Bronchial epithelial cell (primary cell): ENCODE measurements around the gene GAD1. TPM values are rescaled to one million over a fixed set of nuclear protein-coding genes. Genes with fewer than 3 reads are reported as not detected.

Experiments
- DNase-seq: peaks from one replicate; pipeline ENCODE4 v3.0.0-alpha.2; 2010; ENCODE audit warnings: low read depth
- FAIRE-seq: peaks from 2 replicates; lab custom pipeline; 2011; peaks lifted over from hg19 to GRCh38; lab: Jason Lieb, UNC
- H3K27me3 ChIP-seq: 2 replicates; pipeline ENCODE4 v1.5.1; 2011; ENCODE audit warnings: low read length; ENCODE audit not compliant: control insufficient read depth, insufficient read depth
- H3K36me3 ChIP-seq: 2 replicates; pipeline ENCODE4 v1.5.1; 2011; ENCODE audit warnings: low read length; ENCODE audit not compliant: control insufficient read depth, insufficient read depth
- H3K4me3 ChIP-seq: 2 replicates; pipeline ENCODE4 v1.5.1; 2011; ENCODE audit warnings: mild to moderate bottlenecking, low read depth, low read length, control low read depth
- total RNA-seq: library from RNA; depleted of rRNA; stranded (reverse); fragments of >200 nt; gene quantifications from 2 replicates; pipeline ENCODE4 v1.2.1, GENCODE V29; 2014
- TF ChIP-seq, protein P1 (sequence below): IDR thresholded peaks from 2 replicates; pipeline ENCODE4 v1.5.1; 2011; ENCODE audit warnings: mild to moderate bottlenecking, moderate library complexity, low read length, control low read depth, inconsistent platforms; ENCODE audit not compliant: insufficient read depth, severe bottlenecking

Gene GAD1
- total RNA-seq, 1 donor from 2014 or later: 1.3 TPM

DNA sequence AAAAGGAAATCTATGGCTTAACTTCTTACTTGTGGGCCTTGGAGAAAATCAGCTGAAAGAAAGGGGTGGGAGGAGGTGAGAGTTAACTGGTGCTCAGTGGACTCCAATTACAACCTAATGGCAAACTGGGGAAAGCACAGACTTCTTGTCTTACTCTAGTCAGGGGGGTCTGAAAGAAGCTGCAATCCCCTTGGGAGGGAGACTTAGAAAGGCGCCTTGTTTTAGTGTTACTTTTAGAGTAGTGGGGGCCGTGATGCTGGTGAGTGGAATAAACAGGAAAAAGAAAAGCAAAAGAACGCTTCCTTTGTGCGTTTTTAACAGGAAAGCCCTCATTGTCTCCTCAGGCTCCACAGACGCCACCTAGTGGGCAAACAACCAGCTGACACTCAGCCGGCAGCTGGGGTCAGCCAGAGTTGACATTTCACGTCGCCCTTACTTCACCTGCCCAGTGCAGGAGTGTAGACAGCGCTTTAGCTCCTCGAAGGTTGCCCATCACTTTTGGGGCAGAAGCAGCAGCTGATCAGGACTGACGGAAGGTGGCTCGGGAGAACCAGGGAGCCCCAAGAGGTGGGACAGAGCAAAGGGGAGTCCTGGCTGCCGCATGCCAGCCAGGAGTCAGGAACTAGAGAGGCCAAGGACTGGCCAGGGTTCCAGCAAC, 56.5 kb downstream of the GAD1 start:
- H3K36me3 ChIP-seq: no peaks in the 10 kb centered on the region
- FAIRE-seq: no peak
- H3K4me3 ChIP-seq: no peak overlapping the region
- TF ChIP-seq, protein P1, sequence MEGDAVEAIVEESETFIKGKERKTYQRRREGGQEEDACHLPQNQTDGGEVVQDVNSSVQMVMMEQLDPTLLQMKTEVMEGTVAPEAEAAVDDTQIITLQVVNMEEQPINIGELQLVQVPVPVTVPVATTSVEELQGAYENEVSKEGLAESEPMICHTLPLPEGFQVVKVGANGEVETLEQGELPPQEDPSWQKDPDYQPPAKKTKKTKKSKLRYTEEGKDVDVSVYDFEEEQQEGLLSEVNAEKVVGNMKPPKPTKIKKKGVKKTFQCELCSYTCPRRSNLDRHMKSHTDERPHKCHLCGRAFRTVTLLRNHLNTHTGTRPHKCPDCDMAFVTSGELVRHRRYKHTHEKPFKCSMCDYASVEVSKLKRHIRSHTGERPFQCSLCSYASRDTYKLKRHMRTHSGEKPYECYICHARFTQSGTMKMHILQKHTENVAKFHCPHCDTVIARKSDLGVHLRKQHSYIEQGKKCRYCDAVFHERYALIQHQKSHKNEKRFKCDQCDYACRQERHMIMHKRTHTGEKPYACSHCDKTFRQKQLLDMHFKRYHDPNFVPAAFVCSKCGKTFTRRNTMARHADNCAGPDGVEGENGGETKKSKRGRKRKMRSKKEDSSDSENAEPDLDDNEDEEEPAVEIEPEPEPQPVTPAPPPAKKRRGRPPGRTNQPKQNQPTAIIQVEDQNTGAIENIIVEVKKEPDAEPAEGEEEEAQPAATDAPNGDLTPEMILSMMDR: peak; percentile 98
- H3K27me3 ChIP-seq: peaks cover 3% of the 10 kb centered on the region
- DNase-seq: peak; percentile 53

DNA sequence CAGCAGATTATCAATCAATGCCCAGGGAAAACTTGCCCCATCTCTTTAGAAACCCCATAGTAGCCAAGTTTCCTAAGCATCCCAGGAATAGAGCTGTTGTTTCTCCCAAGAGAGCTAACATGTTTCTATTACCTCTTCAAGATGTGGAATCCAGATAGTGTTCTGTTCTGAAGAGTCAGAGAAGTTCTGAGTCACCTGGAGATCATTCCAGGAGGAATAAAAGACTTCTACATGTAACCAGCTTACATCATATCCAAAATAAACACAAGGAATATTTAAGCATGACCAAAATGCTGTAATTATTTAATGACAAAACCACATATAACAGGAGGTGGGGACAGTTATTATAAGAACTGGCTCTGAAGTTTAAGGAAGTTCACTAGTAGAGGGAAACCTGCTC, 61.4 kb downstream of the GAD1 start:
- DNase-seq (peak; percentile 76), FAIRE-seq (no peak)
- H3K27me3 ChIP-seq: peaks cover 7% of the 10 kb centered on the region
- no peak overlapping the region for H3K4me3 ChIP-seq
- no peaks in the 10 kb centered on the region for H3K36me3 ChIP-seq
- TF ChIP-seq, protein P1: no peak

DNA sequence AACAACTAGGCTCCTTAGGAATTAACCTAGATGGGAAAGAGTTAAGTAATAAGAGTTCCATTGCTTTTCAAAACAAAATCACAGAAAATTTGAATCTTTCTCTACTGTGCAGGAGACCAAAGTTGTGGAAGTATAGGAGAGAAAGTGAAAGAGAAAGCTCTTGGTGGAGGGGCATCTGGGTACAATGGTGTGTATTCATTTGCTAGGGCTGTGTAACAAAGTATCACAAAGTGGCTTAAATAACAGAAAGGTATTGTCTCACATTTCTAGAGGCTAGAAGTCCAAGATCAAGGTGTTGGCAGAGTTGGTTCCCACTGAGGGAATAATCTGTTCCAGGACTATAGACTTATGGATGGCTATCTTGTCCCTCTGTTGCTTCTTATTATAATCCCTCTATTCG, 61.8 kb downstream of the GAD1 start:
- FAIRE-seq (no peak), DNase-seq (no peak)
- Histone ChIP-seq H3K36me3 (no peaks in the 10 kb centered on the region), H3K4me3 (no peak overlapping the region), H3K27me3 (peaks cover 7% of the 10 kb centered on the region)
- TF ChIP-seq, protein P1: no peak

DNA sequence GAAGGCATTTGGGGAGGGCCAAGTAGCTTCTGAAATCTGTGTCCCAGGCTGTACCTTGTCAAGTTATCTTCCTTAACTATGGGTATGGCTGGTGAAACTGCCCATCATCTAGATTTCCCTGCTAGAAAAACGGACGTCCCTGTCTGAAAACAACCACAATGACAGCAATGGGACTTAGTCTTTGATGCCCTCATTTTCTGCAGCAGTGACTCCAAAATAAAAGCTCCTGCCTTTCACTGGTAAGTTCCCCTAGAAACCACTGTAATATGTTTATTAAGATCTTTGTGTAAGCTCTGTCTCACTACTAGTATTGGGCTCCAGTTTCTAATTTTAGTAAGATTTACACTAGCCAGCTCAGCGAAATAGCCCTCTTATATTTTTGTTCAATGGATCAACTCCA, 65.2 kb downstream of the GAD1 start:
- TF ChIP-seq, protein P1: no peak
- H3K36me3 ChIP-seq: no peaks in the 10 kb centered on the region
- FAIRE-seq (no peak), DNase-seq (no peak)
- no peak overlapping the region for H3K4me3 ChIP-seq
- peaks cover 4% of the 10 kb centered on the region for H3K27me3 ChIP-seq

DNA sequence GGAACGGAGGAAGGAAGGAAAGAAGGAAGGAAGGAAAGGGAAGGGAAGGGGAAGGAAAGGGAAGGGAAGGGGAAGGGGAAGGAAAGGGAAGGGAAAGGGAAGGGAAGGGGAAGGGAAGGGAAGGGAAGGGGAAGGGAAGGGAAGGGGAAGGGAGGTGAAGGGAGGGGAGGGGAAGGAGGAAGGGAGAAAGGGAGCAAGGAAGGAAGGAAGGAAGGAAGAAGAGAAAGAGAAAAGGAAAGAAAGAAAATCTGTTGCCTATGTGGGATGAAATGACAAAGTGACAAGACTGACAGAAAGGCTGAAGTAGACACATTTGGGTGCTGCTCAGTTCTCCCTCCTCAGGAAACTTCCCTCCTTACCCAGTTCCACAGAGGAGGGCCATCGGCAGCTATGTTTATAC, 66.1 kb downstream of the GAD1 start:
- Histone ChIP-seq H3K27me3 (peaks cover 4% of the 10 kb centered on the region), H3K4me3 (no peak overlapping the region), H3K36me3 (no peaks in the 10 kb centered on the region)
- no peak for DNase-seq
- TF ChIP-seq, protein P1: no peak
- no peak for FAIRE-seq

DNA sequence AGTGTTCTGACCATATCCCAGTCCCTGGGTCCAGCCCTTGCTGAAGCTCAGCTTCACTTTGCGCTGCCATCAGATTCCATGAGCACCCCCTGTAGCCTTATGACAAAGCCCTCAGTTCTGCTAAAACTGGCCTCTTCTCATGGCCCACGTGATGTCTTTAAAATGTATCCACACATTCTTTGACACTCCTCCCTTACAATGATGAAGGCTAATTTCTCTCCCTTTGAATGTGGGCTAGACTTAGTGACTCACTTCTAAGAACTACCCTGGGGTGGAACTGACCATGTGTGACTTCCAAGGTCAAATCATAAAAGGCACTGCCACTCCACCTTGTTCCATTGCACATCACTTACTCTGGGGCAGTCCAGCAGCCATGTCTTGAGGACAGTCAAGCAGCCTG, 67.0 kb downstream of the GAD1 start:
- Histone ChIP-seq H3K27me3 (peaks cover 4% of the 10 kb centered on the region), H3K4me3 (no peak overlapping the region), H3K36me3 (no peaks in the 10 kb centered on the region)
- TF ChIP-seq, protein P1: no peak
- FAIRE-seq: no peak
- no peak for DNase-seq
